WTC11 (cell line): ENCODE results near the gene PTPRG. TPM values are rescaled to one million over a fixed set of nuclear protein-coding genes. Genes with fewer than 3 reads are reported as not detected.

Source experiments
- ATAC-seq: fragments of 200-7000 bp; cut with Tn5 transposase; 2 replicates; pipeline ENCODE4 v1.10.0; 2021; ENCODE audit warnings: mild to moderate bottlenecking, moderate library complexity
- CTCF ChIA-PET: fragments of 300-600 bp; sonication (Branson Sonifier 250); formaldehyde crosslinking; loops from one replicate; lab custom pipeline; 2021; ENCODE audit warnings: antibody characterized with exemption; lab: Charles Lee
- POLR2A ChIA-PET: fragments of 350-600 bp; sonication (Branson Sonifier 250); formaldehyde crosslinking; loops from one replicate; lab custom pipeline; 2021; ENCODE audit warnings: antibody characterized with exemption; lab: Charles Lee
- DNase-seq: peaks from one replicate; pipeline ENCODE4 v3.0.0; 2021; ENCODE audit warnings: low spot score
- H3K27ac Mint-ChIP-seq: 2 replicates; pipeline ENCODE4 v1.8.0; 2021; ENCODE audit warnings: mixed read lengths
- H3K27me3 Mint-ChIP-seq: 2 replicates; pipeline ENCODE4 v1.8.0; 2021; ENCODE audit warnings: low read depth, mild to moderate bottlenecking, moderate library complexity, mixed read lengths
- H3K36me3 Mint-ChIP-seq: 2 replicates; pipeline ENCODE4 v1.8.0; 2021; ENCODE audit warnings: mixed read lengths
- H3K4me1 Mint-ChIP-seq: 2 replicates; pipeline ENCODE4 v1.8.0; 2022; ENCODE audit warnings: mixed read lengths
- H3K4me3 Mint-ChIP-seq: 2 replicates; pipeline ENCODE4 v1.8.0; 2021; ENCODE audit warnings: mild to moderate bottlenecking, moderate library complexity, mixed read lengths
- H3K9me3 Mint-ChIP-seq: 2 replicates; pipeline ENCODE4 v1.8.0; 2021; ENCODE audit warnings: mixed read lengths
- CDX4 ChIP-seq: fragments of 250-450 bp; sonication (Bioruptor Pico); IDR thresholded peaks from 2 replicates; pipeline ENCODE4 v1.9.0; 2021; ENCODE audit warnings: moderate library complexity, mild to moderate bottlenecking, inconsistent platforms, borderline replicate concordance
- ELF4 ChIP-seq: sonication (generic); formaldehyde crosslinking; IDR thresholded peaks from 2 replicates; pipeline ENCODE4 v1.8.1; 2022; ENCODE audit warnings: low read depth, mild to moderate bottlenecking, moderate library complexity, missing genetic modification reagents
- MXD4 ChIP-seq: fragments of 250-450 bp; sonication (Bioruptor Pico); IDR thresholded peaks from 2 replicates; pipeline ENCODE4 v1.8.0; 2021; ENCODE audit warnings: mild to moderate bottlenecking, moderate library complexity, borderline replicate concordance
- NFATC4 ChIP-seq: fragments of 250-450 bp; sonication (Bioruptor Pico); IDR thresholded peaks from 2 replicates; pipeline ENCODE4 v1.9.0; 2021; ENCODE audit warnings: mild to moderate bottlenecking
- OVOL2 ChIP-seq: fragments of 250-450 bp; sonication (Bioruptor Pico); IDR thresholded peaks from 2 replicates; pipeline ENCODE4 v1.9.0; 2021; ENCODE audit warnings: mild to moderate bottlenecking, borderline replicate concordance
- SOX15 ChIP-seq: fragments of 250-450 bp; sonication (Bioruptor Pico); IDR thresholded peaks from 2 replicates; pipeline ENCODE4 v1.9.0; 2021; ENCODE audit warnings: mild to moderate bottlenecking
- SP1 ChIP-seq: sonication (generic); formaldehyde crosslinking; conservative IDR thresholded peaks from 2 replicates; pipeline ENCODE4 v1.8.1; 2022; ENCODE audit warnings: missing genetic modification reagents
- TCF7 ChIP-seq: sonication (generic); formaldehyde crosslinking; IDR thresholded peaks from 2 replicates; pipeline ENCODE4 v1.8.0; 2022; ENCODE audit warnings: mild to moderate bottlenecking, low read depth, missing genetic modification reagents, moderate library complexity
- ZNF263 ChIP-seq: sonication (generic); formaldehyde crosslinking; IDR thresholded peaks from 2 replicates; pipeline ENCODE4 v1.8.1; 2022; ENCODE audit warnings: low read depth, mild to moderate bottlenecking, moderate library complexity, missing genetic modification reagents
- ZNF317 ChIP-seq: sonication (generic); formaldehyde crosslinking; IDR thresholded peaks from 2 replicates; pipeline ENCODE4 v1.8.1; 2023; ENCODE audit warnings: low read depth, mild to moderate bottlenecking, moderate library complexity, missing genetic modification reagents, borderline replicate concordance
- ZNF671 ChIP-seq: fragments of 250-450 bp; sonication (Bioruptor Pico); IDR thresholded peaks from 2 replicates; pipeline ENCODE4 v1.8.0; 2021; ENCODE audit warnings: mild to moderate bottlenecking
- total RNA-seq: library from RNA; stranded (reverse); gene quantifications from 3 replicates; pipeline ENCODE4 v1.2.3, GENCODE V29; 2021
- TF ChIP-seq, protein P1 (sequence below): sonication (generic); formaldehyde crosslinking; IDR thresholded peaks from 2 replicates; pipeline ENCODE4 v1.8.0; 2022; ENCODE audit warnings: mild to moderate bottlenecking, missing genetic modification reagents
- TF ChIP-seq, protein P2 (sequence below): sonication (generic); formaldehyde crosslinking; IDR thresholded peaks from 2 replicates; pipeline ENCODE4 v1.8.0; 2023; ENCODE audit warnings: missing genetic modification reagents
- TF ChIP-seq, protein P3 (sequence below): fragments of 250-450 bp; sonication (Bioruptor Pico); IDR thresholded peaks from 2 replicates; pipeline ENCODE4 v1.8.0; 2021; ENCODE audit warnings: mild to moderate bottlenecking
- TF ChIP-seq, protein P4 (sequence below): sonication (generic); formaldehyde crosslinking; IDR thresholded peaks from 2 replicates; pipeline ENCODE4 v1.8.1; 2023; ENCODE audit warnings: mild to moderate bottlenecking, missing genetic modification reagents
- TF ChIP-seq, protein P5 (sequence below): sonication (generic); formaldehyde crosslinking; conservative IDR thresholded peaks from 2 replicates; pipeline ENCODE4 v1.8.1; 2023; ENCODE audit warnings: mild to moderate bottlenecking, low read depth, missing genetic modification reagents, moderate library complexity
- TF ChIP-seq, protein P6 (sequence below): sonication (generic); formaldehyde crosslinking; IDR thresholded peaks from 2 replicates; pipeline ENCODE4 v1.8.0; 2022; ENCODE audit warnings: missing genetic modification reagents

Gene PTPRG
- total RNA-seq, 1 experiment from 2014 or later, result 106 TPM

GRCh38 chr3:61903931-61904657, 342.7 kb downstream of the PTPRG start (continued):
- TF ChIP-seq SP1 (CRISPR knock-in tag), result no peak
- no peak for TF ChIP-seq CDX4
- no peak for TF ChIP-seq ZNF317 (CRISPR knock-in tag)

GRCh38 chr3:61907210-61907795, 345.9 kb downstream of the PTPRG start:
- no peak for DNase-seq
- no peak overlapping the region for H3K4me3 Mint-ChIP-seq
- no peaks in the 10 kb centered on the region for H3K36me3 Mint-ChIP-seq
- CTCF ChIA-PET, result interaction anchor here (0.7 kb wide), 1 partner anchor 42 kb away, joined by 4 read pairs; no protein-coding TSS in a partner anchor
- H3K27me3 Mint-ChIP-seq, result no peaks in the 10 kb centered on the region
- TF ChIP-seq, protein P1, sequence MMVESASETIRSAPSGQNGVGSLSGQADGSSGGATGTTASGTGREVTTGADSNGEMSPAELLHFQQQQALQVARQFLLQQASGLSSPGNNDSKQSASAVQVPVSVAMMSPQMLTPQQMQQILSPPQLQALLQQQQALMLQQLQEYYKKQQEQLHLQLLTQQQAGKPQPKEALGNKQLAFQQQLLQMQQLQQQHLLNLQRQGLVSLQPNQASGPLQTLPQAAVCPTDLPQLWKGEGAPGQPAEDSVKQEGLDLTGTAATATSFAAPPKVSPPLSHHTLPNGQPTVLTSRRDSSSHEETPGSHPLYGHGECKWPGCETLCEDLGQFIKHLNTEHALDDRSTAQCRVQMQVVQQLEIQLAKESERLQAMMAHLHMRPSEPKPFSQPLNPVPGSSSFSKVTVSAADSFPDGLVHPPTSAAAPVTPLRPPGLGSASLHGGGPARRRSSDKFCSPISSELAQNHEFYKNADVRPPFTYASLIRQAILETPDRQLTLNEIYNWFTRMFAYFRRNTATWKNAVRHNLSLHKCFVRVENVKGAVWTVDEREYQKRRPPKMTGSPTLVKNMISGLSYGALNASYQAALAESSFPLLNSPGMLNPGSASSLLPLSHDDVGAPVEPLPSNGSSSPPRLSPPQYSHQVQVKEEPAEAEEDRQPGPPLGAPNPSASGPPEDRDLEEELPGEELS (CRISPR knock-in tag), result no peak
- TF ChIP-seq MXD4 (CRISPR knock-in tag), result no peak
- no peak for TF ChIP-seq ZNF263 (CRISPR knock-in tag)
- TF ChIP-seq, protein P2, sequence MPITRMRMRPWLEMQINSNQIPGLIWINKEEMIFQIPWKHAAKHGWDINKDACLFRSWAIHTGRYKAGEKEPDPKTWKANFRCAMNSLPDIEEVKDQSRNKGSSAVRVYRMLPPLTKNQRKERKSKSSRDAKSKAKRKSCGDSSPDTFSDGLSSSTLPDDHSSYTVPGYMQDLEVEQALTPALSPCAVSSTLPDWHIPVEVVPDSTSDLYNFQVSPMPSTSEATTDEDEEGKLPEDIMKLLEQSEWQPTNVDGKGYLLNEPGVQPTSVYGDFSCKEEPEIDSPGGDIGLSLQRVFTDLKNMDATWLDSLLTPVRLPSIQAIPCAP (CRISPR knock-in tag), result no peak
- TF ChIP-seq, protein P3, sequence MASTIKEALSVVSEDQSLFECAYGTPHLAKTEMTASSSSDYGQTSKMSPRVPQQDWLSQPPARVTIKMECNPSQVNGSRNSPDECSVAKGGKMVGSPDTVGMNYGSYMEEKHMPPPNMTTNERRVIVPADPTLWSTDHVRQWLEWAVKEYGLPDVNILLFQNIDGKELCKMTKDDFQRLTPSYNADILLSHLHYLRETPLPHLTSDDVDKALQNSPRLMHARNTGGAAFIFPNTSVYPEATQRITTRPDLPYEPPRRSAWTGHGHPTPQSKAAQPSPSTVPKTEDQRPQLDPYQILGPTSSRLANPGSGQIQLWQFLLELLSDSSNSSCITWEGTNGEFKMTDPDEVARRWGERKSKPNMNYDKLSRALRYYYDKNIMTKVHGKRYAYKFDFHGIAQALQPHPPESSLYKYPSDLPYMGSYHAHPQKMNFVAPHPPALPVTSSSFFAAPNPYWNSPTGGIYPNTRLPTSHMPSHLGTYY (CRISPR knock-in tag), result no peak
- no peak for TF ChIP-seq NFATC4 (CRISPR knock-in tag)
- no peak for TF ChIP-seq ZNF671 (CRISPR knock-in tag)
- H3K4me1 Mint-ChIP-seq, result peaks cover 73% of the 10 kb centered on the region
- no peaks in the 10 kb centered on the region for H3K9me3 Mint-ChIP-seq
- POLR2A ChIA-PET, result no interaction called here
- ATAC-seq, result no peak
- no peak overlapping the region for H3K27ac Mint-ChIP-seq

DNA sequence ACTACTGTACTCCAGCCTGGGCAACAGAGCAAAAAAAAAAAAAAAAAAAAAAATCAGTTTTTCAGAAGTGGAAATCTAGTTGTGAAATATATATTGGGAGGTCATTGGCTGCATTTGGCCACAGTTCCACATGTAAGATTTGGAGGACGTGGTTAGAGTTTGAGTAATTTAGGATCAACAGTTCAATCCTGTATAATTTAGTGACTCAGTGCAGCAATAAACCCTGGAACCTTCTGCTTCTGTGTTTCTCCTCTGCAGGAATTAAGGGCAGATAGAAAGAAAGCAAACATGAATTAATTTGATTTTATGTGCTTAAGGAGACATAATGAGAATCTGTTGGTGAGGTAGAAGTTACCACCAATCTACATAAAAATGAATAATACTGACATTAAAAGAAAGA, 347.0 kb downstream of the PTPRG start:
- no peak for DNase-seq
- H3K27me3 Mint-ChIP-seq, result no peaks in the 10 kb centered on the region
- peaks cover 71% of the 10 kb centered on the region for H3K4me1 Mint-ChIP-seq
- no peaks in the 10 kb centered on the region for H3K9me3 Mint-ChIP-seq
- no peak overlapping the region for H3K27ac Mint-ChIP-seq
- no peak overlapping the region for H3K4me3 Mint-ChIP-seq
- ATAC-seq, result no peak
- CTCF ChIA-PET, result no interaction called here
- no peaks in the 10 kb centered on the region for H3K36me3 Mint-ChIP-seq
- POLR2A ChIA-PET, result interaction anchor here (0.7 kb wide), 1 partner anchor 278 kb away, joined by 8 read pairs; no protein-coding TSS in a partner anchor
- TF ChIP-seq, protein P4, sequence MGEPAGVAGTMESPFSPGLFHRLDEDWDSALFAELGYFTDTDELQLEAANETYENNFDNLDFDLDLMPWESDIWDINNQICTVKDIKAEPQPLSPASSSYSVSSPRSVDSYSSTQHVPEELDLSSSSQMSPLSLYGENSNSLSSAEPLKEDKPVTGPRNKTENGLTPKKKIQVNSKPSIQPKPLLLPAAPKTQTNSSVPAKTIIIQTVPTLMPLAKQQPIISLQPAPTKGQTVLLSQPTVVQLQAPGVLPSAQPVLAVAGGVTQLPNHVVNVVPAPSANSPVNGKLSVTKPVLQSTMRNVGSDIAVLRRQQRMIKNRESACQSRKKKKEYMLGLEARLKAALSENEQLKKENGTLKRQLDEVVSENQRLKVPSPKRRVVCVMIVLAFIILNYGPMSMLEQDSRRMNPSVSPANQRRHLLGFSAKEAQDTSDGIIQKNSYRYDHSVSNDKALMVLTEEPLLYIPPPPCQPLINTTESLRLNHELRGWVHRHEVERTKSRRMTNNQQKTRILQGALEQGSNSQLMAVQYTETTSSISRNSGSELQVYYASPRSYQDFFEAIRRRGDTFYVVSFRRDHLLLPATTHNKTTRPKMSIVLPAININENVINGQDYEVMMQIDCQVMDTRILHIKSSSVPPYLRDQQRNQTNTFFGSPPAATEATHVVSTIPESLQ (CRISPR knock-in tag), result no peak
- TF ChIP-seq NFATC4 (CRISPR knock-in tag) (no peak), OVOL2 (CRISPR knock-in tag) (no peak), SOX15 (CRISPR knock-in tag) (no peak), TCF7 (CRISPR knock-in tag) (no peak), ELF4 (CRISPR knock-in tag) (no peak)
- TF ChIP-seq, protein P5, sequence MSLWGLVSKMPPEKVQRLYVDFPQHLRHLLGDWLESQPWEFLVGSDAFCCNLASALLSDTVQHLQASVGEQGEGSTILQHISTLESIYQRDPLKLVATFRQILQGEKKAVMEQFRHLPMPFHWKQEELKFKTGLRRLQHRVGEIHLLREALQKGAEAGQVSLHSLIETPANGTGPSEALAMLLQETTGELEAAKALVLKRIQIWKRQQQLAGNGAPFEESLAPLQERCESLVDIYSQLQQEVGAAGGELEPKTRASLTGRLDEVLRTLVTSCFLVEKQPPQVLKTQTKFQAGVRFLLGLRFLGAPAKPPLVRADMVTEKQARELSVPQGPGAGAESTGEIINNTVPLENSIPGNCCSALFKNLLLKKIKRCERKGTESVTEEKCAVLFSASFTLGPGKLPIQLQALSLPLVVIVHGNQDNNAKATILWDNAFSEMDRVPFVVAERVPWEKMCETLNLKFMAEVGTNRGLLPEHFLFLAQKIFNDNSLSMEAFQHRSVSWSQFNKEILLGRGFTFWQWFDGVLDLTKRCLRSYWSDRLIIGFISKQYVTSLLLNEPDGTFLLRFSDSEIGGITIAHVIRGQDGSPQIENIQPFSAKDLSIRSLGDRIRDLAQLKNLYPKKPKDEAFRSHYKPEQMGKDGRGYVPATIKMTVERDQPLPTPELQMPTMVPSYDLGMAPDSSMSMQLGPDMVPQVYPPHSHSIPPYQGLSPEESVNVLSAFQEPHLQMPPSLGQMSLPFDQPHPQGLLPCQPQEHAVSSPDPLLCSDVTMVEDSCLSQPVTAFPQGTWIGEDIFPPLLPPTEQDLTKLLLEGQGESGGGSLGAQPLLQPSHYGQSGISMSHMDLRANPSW, result no peak
- TF ChIP-seq, protein P6, sequence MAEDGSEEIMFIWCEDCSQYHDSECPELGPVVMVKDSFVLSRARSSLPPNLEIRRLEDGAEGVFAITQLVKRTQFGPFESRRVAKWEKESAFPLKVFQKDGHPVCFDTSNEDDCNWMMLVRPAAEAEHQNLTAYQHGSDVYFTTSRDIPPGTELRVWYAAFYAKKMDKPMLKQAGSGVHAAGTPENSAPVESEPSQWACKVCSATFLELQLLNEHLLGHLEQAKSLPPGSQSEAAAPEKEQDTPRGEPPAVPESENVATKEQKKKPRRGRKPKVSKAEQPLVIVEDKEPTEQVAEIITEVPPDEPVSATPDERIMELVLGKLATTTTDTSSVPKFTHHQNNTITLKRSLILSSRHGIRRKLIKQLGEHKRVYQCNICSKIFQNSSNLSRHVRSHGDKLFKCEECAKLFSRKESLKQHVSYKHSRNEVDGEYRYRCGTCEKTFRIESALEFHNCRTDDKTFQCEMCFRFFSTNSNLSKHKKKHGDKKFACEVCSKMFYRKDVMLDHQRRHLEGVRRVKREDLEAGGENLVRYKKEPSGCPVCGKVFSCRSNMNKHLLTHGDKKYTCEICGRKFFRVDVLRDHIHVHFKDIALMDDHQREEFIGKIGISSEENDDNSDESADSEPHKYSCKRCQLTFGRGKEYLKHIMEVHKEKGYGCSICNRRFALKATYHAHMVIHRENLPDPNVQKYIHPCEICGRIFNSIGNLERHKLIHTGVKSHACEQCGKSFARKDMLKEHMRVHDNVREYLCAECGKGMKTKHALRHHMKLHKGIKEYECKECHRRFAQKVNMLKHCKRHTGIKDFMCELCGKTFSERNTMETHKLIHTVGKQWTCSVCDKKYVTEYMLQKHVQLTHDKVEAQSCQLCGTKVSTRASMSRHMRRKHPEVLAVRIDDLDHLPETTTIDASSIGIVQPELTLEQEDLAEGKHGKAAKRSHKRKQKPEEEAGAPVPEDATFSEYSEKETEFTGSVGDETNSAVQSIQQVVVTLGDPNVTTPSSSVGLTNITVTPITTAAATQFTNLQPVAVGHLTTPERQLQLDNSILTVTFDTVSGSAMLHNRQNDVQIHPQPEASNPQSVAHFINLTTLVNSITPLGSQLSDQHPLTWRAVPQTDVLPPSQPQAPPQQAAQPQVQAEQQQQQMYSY (CRISPR knock-in tag), result no peak
- TF ChIP-seq, protein P2 (CRISPR knock-in tag), result no peak
